Stimulated activated memory B cell treated with anti-CD40 and anti-IgM and Interleukin-4, amounts not matched to agents 10 μg/mL and 1 μg/mL and 100 μg/mL, for 72 hours (primary cell): ENCODE results near the gene GARIN5A.
"Not testable (repeated sequence)": the region's sequence is repeated elsewhere in the genome, so short reads cannot be mapped to it uniquely, and the experiment has no call there.

Source experiments
- ATAC-seq: fragments of 150-1000 bp; cut with Tn5 transposase; 2 replicates; pipeline ENCODE4 v1.10.0; 2021
- H3K27ac Mint-ChIP-seq: one replicate; pipeline ENCODE4 v1.8.0; 2022; ENCODE audit warnings: mild to moderate bottlenecking, mixed read lengths
- H3K27me3 Mint-ChIP-seq: one replicate; pipeline ENCODE4 v1.8.0; 2022; ENCODE audit warnings: mixed read lengths
- H3K36me3 Mint-ChIP-seq: one replicate; pipeline ENCODE4 v1.8.0; 2022; ENCODE audit warnings: mixed read lengths
- H3K4me1 Mint-ChIP-seq: one replicate; pipeline ENCODE4 v1.8.0; 2022; ENCODE audit warnings: mixed read lengths
- H3K4me3 Mint-ChIP-seq: one replicate; pipeline ENCODE4 v1.8.0; 2022; ENCODE audit warnings: mild to moderate bottlenecking, moderate library complexity, mixed read lengths
- H3K9me3 Mint-ChIP-seq: one replicate; pipeline ENCODE4 v1.8.0; 2022; ENCODE audit warnings: mixed read lengths

The GARIN5A gene

GRCh38 chr19:50485284-50485955, 8.8 kb upstream of the GARIN5A start:
- H3K27ac Mint-ChIP-seq = no peak overlapping the region
- no peak for ATAC-seq
- H3K36me3 Mint-ChIP-seq = peaks cover 60% of the 10 kb centered on the region
- peaks cover 35% of the 10 kb centered on the region for H3K4me1 Mint-ChIP-seq
- H3K9me3 Mint-ChIP-seq = no peaks in the 10 kb centered on the region
- H3K4me3 Mint-ChIP-seq = no peak overlapping the region
- no peaks in the 10 kb centered on the region for H3K27me3 Mint-ChIP-seq

- ATAC-seq = no peak
- no peak overlapping the region for H3K27ac Mint-ChIP-seq
Measured at GRCh38 chr19:50482916-50483315, 6.3 kb upstream of the GARIN5A start.

GRCh38 chr19:50482271-50482855, 5.7 kb upstream of the GARIN5A start:
- Mint-ChIP-seq H3K36me3 (peaks cover 62% of the 10 kb centered on the region), H3K4me1 (peaks cover 23% of the 10 kb centered on the region), H3K27ac (peak overlapping the region; percentile 17), H3K27me3 (no peaks in the 10 kb centered on the region), H3K9me3 (no peaks in the 10 kb centered on the region), H3K4me3 (no peak overlapping the region)
- peak; percentile 18 for ATAC-seq

More at GRCh38 chr19:50482916-50483315, 6.3 kb upstream of the GARIN5A start:
- no peak overlapping the region for H3K4me3 Mint-ChIP-seq
- peaks cover 56% of the 10 kb centered on the region for H3K36me3 Mint-ChIP-seq
- peaks cover 23% of the 10 kb centered on the region for H3K4me1 Mint-ChIP-seq
- H3K9me3 Mint-ChIP-seq = no peaks in the 10 kb centered on the region
- H3K27me3 Mint-ChIP-seq = no peaks in the 10 kb centered on the region

DNA sequence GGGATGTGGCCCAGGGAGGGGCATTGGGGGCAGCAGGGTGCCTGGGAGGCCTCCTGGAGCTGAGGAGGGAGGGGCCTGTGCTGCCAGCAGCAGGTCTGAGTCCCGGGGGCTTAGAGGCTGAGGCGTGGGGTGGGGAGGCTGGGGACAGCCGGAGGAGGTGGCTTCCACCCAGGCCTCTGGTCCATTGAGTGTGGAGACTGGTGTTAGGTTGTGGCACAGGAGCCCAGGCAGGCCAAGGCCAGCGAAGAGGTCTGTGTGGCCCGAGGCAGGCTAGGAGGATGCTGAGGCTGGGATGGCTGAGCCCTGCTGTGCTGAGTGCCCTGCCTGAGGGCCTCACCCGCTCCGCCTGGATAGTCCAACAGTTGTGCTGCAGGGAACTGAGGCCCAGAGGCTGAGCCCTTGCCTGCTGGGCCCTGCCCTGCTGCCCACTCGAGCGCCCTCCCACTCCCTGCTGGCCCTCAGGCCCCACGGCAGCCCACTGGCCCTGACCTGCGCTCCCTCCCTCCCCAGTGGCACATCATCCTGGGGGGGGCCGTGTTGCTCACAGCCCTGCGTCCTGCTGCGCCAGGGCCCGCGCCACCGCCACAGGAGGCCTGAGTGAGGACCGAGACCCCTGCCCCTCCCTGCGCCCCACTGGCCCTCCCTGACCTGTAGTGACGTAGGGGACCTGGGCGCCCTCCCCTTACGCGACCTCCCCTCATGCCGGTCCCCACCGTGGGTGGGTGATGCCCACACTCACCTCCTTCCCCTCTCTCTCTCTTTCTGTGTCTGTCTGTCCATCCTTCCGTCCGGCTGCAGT, 4.9 kb upstream of the GARIN5A start:
- Mint-ChIP-seq H3K4me3 (no peak overlapping the region), H3K27ac (no peak overlapping the region), H3K9me3 (no peaks in the 10 kb centered on the region), H3K27me3 (no peaks in the 10 kb centered on the region), H3K36me3 (peaks cover 67% of the 10 kb centered on the region), H3K4me1 (peaks cover 27% of the 10 kb centered on the region)
- ATAC-seq = peak; percentile 53

DNA sequence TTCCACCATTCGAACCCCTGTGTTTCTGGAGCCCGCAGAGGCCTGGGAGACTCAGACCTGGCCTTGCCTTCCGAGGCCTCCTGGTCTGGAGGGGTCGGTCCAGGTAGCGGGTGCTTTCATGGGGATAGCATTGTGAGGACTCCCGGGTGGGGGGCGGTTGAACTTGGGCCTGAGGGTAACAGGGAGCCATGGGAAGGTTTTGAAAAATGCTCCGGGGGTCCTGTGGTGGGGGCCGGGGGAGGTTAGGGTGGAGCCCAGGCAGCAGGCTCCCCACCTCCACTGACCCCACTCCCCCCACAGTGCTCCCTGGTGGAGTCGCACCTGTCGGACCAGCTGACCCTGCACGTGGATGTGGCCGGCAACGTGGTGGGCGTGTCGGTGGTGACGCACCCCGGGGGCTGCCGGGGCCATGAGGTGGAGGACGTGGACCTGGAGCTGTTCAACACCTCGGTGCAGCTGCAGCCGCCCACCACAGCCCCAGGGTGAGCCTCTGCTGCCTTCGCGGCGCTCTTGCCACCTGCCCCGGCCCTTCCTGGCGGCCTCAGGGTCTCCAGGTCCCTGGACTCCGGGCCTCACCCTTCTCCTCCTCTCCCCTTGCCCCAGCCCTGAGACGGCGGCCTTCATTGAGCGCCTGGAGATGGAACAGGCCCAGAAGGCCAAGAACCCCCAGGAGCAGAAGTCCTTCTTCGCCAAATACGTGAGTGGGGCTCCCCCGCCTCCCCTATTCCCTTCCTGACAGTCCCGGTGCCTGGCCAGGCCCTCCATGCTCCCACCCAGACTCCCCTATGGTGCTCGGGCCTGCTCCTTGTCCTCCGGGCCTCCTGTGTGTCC, 3.8 kb upstream of the GARIN5A start:
- Mint-ChIP-seq H3K9me3 (no peaks in the 10 kb centered on the region), H3K4me1 (peaks cover 33% of the 10 kb centered on the region), H3K4me3 (no peak overlapping the region), H3K36me3 (peaks cover 67% of the 10 kb centered on the region), H3K27ac (no peak overlapping the region), H3K27me3 (no peaks in the 10 kb centered on the region)
- no peak for ATAC-seq

GRCh38 chr19:50479761-50480251, 3.2 kb upstream of the GARIN5A start:
- no peak overlapping the region for H3K4me3 Mint-ChIP-seq
- no peak overlapping the region for H3K27ac Mint-ChIP-seq
- no peak for ATAC-seq
- peaks cover 36% of the 10 kb centered on the region for H3K4me1 Mint-ChIP-seq
- H3K9me3 Mint-ChIP-seq = no peaks in the 10 kb centered on the region
- peaks cover 60% of the 10 kb centered on the region for H3K36me3 Mint-ChIP-seq
- H3K27me3 Mint-ChIP-seq = no peaks in the 10 kb centered on the region

DNA sequence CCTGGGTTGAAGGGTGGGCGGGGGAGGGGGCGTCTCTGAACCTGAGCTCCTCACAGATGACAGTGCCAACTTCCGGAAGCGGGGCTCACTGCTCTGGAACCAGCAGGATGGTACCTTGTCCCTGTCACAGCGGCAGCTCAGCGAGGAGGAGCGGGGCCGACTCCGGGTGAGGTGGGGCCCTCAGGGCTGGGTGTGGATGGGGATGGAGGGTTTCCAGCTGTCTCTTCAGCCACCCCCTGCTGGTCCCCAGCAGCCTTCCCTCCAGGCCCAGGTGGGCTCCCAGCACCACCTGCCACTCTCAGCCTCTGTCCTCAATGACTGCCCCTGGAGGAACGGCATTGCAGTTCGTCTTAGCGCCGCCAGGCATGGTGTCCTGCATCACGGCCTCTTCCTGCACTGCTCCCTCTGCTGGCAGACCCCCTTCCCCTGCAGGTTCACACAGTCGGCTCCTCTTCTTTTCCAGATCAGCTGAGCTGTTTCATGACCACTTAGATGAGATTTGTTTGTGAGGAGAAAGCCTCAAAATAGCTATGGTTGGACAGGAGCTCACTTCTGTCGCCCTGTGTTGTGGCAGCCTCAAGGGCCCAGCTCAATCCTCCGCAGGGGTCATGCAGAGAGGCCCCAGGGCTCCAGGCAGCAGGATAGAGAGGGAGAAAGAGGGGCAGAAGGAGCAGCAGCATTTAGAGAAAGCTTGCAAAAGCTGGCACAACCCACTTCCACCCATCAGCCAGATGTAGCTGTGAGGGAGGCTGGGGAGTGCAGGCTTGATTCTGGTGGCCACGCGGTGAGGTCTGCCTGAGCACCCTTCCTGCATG, 2.5 kb upstream of the GARIN5A start:
- Mint-ChIP-seq H3K4me1 (peaks cover 38% of the 10 kb centered on the region), H3K4me3 (no peak overlapping the region), H3K27ac (no peak overlapping the region), H3K36me3 (peaks cover 59% of the 10 kb centered on the region), H3K27me3 (no peaks in the 10 kb centered on the region), H3K9me3 (no peaks in the 10 kb centered on the region)
- no peak for ATAC-seq

- peak overlapping the region; percentile 99 for H3K4me3 Mint-ChIP-seq
- H3K27me3 Mint-ChIP-seq = no peaks in the 10 kb centered on the region
- no peaks in the 10 kb centered on the region for H3K9me3 Mint-ChIP-seq
Measured at GRCh38 chr19:50477751-50478515, 1.3 kb upstream of the GARIN5A start.

GRCh38 chr19:50476907-50477238, 225 bp upstream of the GARIN5A start:
- peak overlapping the region; percentile 99 for H3K4me3 Mint-ChIP-seq
- ATAC-seq = no peak
- no peaks in the 10 kb centered on the region for H3K27me3 Mint-ChIP-seq
- H3K9me3 Mint-ChIP-seq = no peaks in the 10 kb centered on the region
- peaks cover 38% of the 10 kb centered on the region for H3K4me1 Mint-ChIP-seq
- peak overlapping the region; percentile 93 for H3K27ac Mint-ChIP-seq
- peaks cover 39% of the 10 kb centered on the region for H3K36me3 Mint-ChIP-seq

More at GRCh38 chr19:50477751-50478515, 1.3 kb upstream of the GARIN5A start:
- peaks cover 38% of the 10 kb centered on the region for H3K4me1 Mint-ChIP-seq
- peak overlapping the region; percentile 93 for H3K27ac Mint-ChIP-seq
- H3K36me3 Mint-ChIP-seq = peaks cover 49% of the 10 kb centered on the region
- no peak for ATAC-seq

DNA sequence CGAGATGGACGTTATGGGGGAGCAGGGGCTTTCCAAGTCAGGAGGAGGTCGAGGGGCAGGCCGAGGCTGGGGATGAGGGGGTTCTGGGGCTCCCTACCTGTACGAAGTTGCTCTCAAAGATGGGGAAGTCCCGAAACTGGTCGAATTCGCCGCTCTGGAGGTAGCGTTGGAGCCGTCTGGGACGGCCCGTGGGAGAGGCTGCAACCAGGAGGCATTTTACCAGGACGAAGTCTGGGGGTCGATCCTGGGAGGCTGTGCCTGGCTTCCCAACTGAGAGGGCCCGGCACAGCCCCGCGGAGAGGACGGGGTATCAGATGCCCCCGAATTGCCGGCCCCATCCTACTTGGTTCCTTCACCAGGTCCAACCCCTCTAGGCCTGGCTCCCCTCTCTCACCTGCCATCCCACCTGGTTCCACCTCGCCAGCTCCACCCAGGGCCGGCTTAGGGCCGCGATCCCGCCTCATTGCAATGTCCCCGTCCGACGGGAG, 868 bp downstream of the GARIN5A start:
- no peaks in the 10 kb centered on the region for H3K9me3 Mint-ChIP-seq
- peaks cover 38% of the 10 kb centered on the region for H3K4me1 Mint-ChIP-seq
- ATAC-seq = peak; percentile 9
- H3K4me3 Mint-ChIP-seq = peak overlapping the region; percentile 99
- peak overlapping the region; percentile 93 for H3K27ac Mint-ChIP-seq
- H3K27me3 Mint-ChIP-seq = no peaks in the 10 kb centered on the region
- peaks cover 31% of the 10 kb centered on the region for H3K36me3 Mint-ChIP-seq

GRCh38 chr19:50475101-50475568, 1.5 kb downstream of the GARIN5A start:
- peaks cover 38% of the 10 kb centered on the region for H3K4me1 Mint-ChIP-seq
- peak overlapping the region; percentile 93 for H3K27ac Mint-ChIP-seq
- no peaks in the 10 kb centered on the region for H3K27me3 Mint-ChIP-seq
- no peak for ATAC-seq
- H3K4me3 Mint-ChIP-seq = peak overlapping the region; percentile 99
- no peaks in the 10 kb centered on the region for H3K9me3 Mint-ChIP-seq
- peaks cover 27% of the 10 kb centered on the region for H3K36me3 Mint-ChIP-seq

- peaks cover 16% of the 10 kb centered on the region for H3K36me3 Mint-ChIP-seq
- H3K9me3 Mint-ChIP-seq, ATAC-seq, H3K27ac Mint-ChIP-seq, H3K4me3 Mint-ChIP-seq: not testable (repeated sequence)
- peaks cover 31% of the 10 kb centered on the region for H3K4me1 Mint-ChIP-seq
- H3K27me3 Mint-ChIP-seq = peaks cover 13% of the 10 kb centered on the region
Measured at GRCh38 chr19:50473336-50473735, 3.3 kb downstream of the GARIN5A start.

GRCh38 chr19:50468818-50469217, 7.8 kb downstream of the GARIN5A start:
- Mint-ChIP-seq H3K4me1 (no peaks in the 10 kb centered on the region), H3K36me3 (no peaks in the 10 kb centered on the region), H3K4me3 (no peak overlapping the region), H3K9me3 (no peaks in the 10 kb centered on the region), H3K27ac (no peak overlapping the region), H3K27me3 (peaks cover 16% of the 10 kb centered on the region)
- no peak for ATAC-seq
